Hepatocyte (in vitro differentiated cells): ENCODE results near the gene PHACTR3.

Source experiments
- CTCF ChIP-seq: fragments of 200-600 bp; sonication (generic); IDR thresholded peaks from 2 replicates; pipeline ENCODE4 v1.5.1; 2016; ENCODE audit warnings: antibody characterized with exemption, mild to moderate bottlenecking; ENCODE audit not compliant: poor library complexity
- EZH2 ChIP-seq: fragments of 200-600 bp; sonication (generic); IDR thresholded peaks from 2 replicates; pipeline ENCODE4 v1.6.1; 2016; ENCODE audit warnings: antibody characterized with exemption, mild to moderate bottlenecking, borderline replicate concordance
- EZH2phosphoT487 ChIP-seq: fragments of 200-600 bp; sonication (generic); IDR thresholded peaks from one replicate; pipeline ENCODE4 v1.6.1; 2018; ENCODE audit warnings: antibody characterized with exemption, mild to moderate bottlenecking, low read depth, moderate library complexity; ENCODE audit not compliant: unreplicated experiment, severe bottlenecking

- TF ChIP-seq EZH2 (no peak), CTCF (no peak), EZH2phosphoT487 (no peak)
These were observed 84.0 kb downstream of the PHACTR3 start for GRCh38 chr20:59688356-59688755.
